HEK293 (cell line): ENCODE results near the gene TMUB1.
A peak's percentile ranks its signal among the peaks of the same experiment; 100 is the strongest.

Experiments
- CTCF ChIA-PET: fragments of 350-600 bp; formaldehyde crosslinking; extraction: SDS; loops from one replicate; lab custom pipeline; 2021; ENCODE audit warnings: antibody characterized with exemption; lab: Yijun Ruan, JAX
- POLR2A ChIA-PET: fragments of 300-600 bp; formaldehyde crosslinking; extraction: SDS; loops from one replicate; lab custom pipeline; 2020; ENCODE audit warnings: antibody characterized with exemption, inconsistent platforms; lab: Yijun Ruan, JAX
- H3K27ac ChIP-seq: fragments of 200-500 bp; sonication (Bioruptor generic); 2 replicates; pipeline ENCODE4 v1.5.1; 2014; ENCODE audit warnings: low read depth, low read length, control low read depth, inconsistent platforms; ENCODE audit errors: extremely low read depth
- H3K36me3 ChIP-seq, 2 experiments: fragments of 200-500 bp in 1 of 2; sonication (Bioruptor generic) in 1 of 2; 1 replicate in 1 of 2; 2 replicates in 1 of 2; pipeline ENCODE4 v1.5.1; 2014 to 2017; ENCODE audit warnings: inconsistent platforms in 2 of 2, low read length in 2 of 2; ENCODE audit not compliant: control insufficient read depth in 2 of 2, insufficient read depth in 1 of 2
- H3K4me1 ChIP-seq: fragments of 200-500 bp; sonication (Bioruptor generic); 2 replicates; pipeline ENCODE4 v1.5.1; 2014; ENCODE audit warnings: mild to moderate bottlenecking, low read length, inconsistent platforms; ENCODE audit not compliant: control insufficient read depth, insufficient read depth
- H3K4me3 ChIP-seq: 2 replicates; pipeline ENCODE4 v1.5.1; 2011; ENCODE audit warnings: low read depth, mild to moderate bottlenecking, control low read depth, low read length, moderate library complexity
- H3K9me3 ChIP-seq: fragments of 200-500 bp; sonication (Bioruptor generic); 2 replicates; pipeline ENCODE4 v1.5.1; 2014; ENCODE audit warnings: low read depth, low read length, inconsistent platforms; ENCODE audit not compliant: control insufficient read depth, insufficient read depth
- EGR2 ChIP-seq: fragments of 450-650 bp; formaldehyde crosslinking; IDR thresholded peaks from 2 replicates; pipeline ENCODE4 v1.5.1; 2016; ENCODE audit warnings: low read depth, missing biosample characterization, missing genetic modification characterization
- HIC1 ChIP-seq: fragments of 450-650 bp; formaldehyde crosslinking; IDR thresholded peaks from 2 replicates; pipeline ENCODE4 v1.5.1; 2016; ENCODE audit warnings: missing biosample characterization, missing genetic modification characterization
- KLF7 ChIP-seq: fragments of 450-650 bp; formaldehyde crosslinking; IDR thresholded peaks from 2 replicates; pipeline ENCODE4 v1.5.1; 2016; ENCODE audit warnings: missing biosample characterization, missing genetic modification characterization, borderline replicate concordance
- REST ChIP-seq: fragments of 450-650 bp; formaldehyde crosslinking; IDR thresholded peaks from 2 replicates; pipeline ENCODE4 v1.5.1; 2016; ENCODE audit warnings: missing biosample characterization, missing genetic modification characterization
- ZFHX2 ChIP-seq: fragments of 450-650 bp; formaldehyde crosslinking; conservative IDR thresholded peaks from 2 replicates; pipeline ENCODE4 v1.5.1; 2016; ENCODE audit warnings: missing biosample characterization, missing genetic modification characterization
- ZFP3 ChIP-seq: fragments of 450-650 bp; formaldehyde crosslinking; IDR thresholded peaks from 2 replicates; pipeline ENCODE4 v1.5.1; 2016; ENCODE audit warnings: low read depth, missing biosample characterization, missing genetic modification characterization
- ZNF132 ChIP-seq: fragments of 450-650 bp; formaldehyde crosslinking; IDR thresholded peaks from 2 replicates; pipeline ENCODE4 v1.5.1; 2017; ENCODE audit warnings: missing biosample characterization, missing genetic modification characterization, borderline replicate concordance
- ZNF37A ChIP-seq: fragments of 450-650 bp; IDR thresholded peaks from 2 replicates; pipeline ENCODE4 v1.5.1; 2018; ENCODE audit warnings: missing biosample characterization, missing genetic modification characterization
- ZNF549 ChIP-seq: fragments of 450-650 bp; IDR thresholded peaks from 2 replicates; pipeline ENCODE4 v1.5.1; 2018; ENCODE audit warnings: missing biosample characterization, missing genetic modification characterization, mild to moderate bottlenecking, inconsistent platforms, moderate library complexity
- ZNF701 ChIP-seq: fragments of 450-650 bp; formaldehyde crosslinking; IDR thresholded peaks from 2 replicates; pipeline ENCODE4 v1.5.1; 2016; ENCODE audit warnings: missing biosample characterization, missing genetic modification characterization
- ZNF747 ChIP-seq: fragments of 450-650 bp; formaldehyde crosslinking; IDR thresholded peaks from 2 replicates; pipeline ENCODE4 v1.5.1; 2016; ENCODE audit warnings: missing biosample characterization, missing genetic modification characterization
- ZNF76 ChIP-seq: fragments of 450-650 bp; formaldehyde crosslinking; IDR thresholded peaks from 2 replicates; pipeline ENCODE4; 2016; ENCODE audit warnings: low read depth, missing biosample characterization, missing genetic modification characterization, borderline replicate concordance
- ZNF830 ChIP-seq: fragments of 450-650 bp; IDR thresholded peaks from 2 replicates; pipeline ENCODE4 v1.5.0; 2018; ENCODE audit warnings: missing biosample characterization, missing genetic modification characterization, low read depth, mild to moderate bottlenecking, moderate library complexity
- ZNF843 ChIP-seq: fragments of 450-650 bp; formaldehyde crosslinking; IDR thresholded peaks from 2 replicates; pipeline ENCODE4 v1.5.1; 2016; ENCODE audit warnings: missing biosample characterization, missing genetic modification characterization
- ZSCAN16 ChIP-seq: fragments of 450-650 bp; formaldehyde crosslinking; IDR thresholded peaks from 2 replicates; pipeline ENCODE4 v1.5.1; 2016; ENCODE audit warnings: missing biosample characterization, missing genetic modification characterization
- TF ChIP-seq, protein P1 (sequence below): fragments of 450-650 bp; formaldehyde crosslinking; conservative IDR thresholded peaks from 2 replicates; pipeline ENCODE4 v1.5.1; 2016; ENCODE audit warnings: low read depth, missing biosample characterization, missing genetic modification characterization

The TMUB1 gene

DNA sequence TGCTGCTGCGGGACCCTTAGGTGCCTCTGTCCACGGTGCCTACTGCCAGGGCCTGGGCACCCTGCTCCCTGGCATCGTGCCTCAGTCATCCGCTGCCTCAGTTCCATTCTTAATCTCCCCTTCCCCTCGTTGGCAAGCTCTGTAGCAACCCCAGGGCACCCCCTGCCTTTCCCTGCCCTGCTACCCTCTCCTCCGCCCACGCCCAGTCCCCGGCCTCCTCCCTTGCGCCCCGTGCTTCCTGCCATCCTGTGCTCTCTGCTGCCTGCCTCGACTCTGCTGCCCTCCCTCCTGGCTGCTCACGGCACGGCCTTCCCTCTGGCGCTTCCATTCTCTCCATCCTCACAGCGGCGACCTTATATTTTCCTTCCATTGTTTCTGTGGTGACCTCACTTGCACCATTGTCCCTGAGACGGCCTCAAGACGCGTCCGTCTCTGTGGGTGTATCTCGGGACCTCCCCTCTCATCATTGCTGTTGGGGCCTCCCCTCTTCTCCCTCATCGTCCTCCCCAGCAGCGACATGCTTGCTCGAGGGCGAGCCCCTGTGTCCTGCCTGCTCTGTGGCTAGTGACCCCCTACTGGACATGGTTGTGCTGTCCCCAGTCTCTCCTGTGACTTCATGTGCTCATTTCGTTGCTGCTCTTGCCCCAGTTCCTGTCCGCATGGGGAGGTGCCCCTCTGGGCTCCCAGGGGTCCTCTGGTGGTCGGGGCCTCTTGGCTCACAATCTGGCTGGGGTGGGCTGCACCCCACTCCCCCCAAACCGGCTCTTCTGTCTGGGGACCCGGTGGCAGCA is 38.3 kb upstream of the TMUB1 start:
- TF ChIP-seq REST (tag by site-specific recombination) (peak; percentile 61), ZFP3 (tag by site-specific recombination) (no peak), ZSCAN16 (tag by site-specific recombination) (no peak), HIC1 (tag by site-specific recombination) (peak; percentile 17; the same call in 1 of the 2 replicates), KLF7 (tag by site-specific recombination) (no peak), ZNF37A (tag by site-specific recombination) (no peak), EGR2 (tag by site-specific recombination) (0 out of 2 replicates have a peak, but pooled peaks have one; percentile 21), ZNF76 (tag by site-specific recombination) (no peak), ZNF701 (tag by site-specific recombination) (no peak), ZNF132 (tag by site-specific recombination) (no peak), ZNF549 (tag by site-specific recombination) (no peak), ZNF843 (no peak), ZNF830 (no peak), ZNF747 (tag by site-specific recombination) (no peak), ZFHX2 (peak; percentile 39)
- TF ChIP-seq, protein P1, sequence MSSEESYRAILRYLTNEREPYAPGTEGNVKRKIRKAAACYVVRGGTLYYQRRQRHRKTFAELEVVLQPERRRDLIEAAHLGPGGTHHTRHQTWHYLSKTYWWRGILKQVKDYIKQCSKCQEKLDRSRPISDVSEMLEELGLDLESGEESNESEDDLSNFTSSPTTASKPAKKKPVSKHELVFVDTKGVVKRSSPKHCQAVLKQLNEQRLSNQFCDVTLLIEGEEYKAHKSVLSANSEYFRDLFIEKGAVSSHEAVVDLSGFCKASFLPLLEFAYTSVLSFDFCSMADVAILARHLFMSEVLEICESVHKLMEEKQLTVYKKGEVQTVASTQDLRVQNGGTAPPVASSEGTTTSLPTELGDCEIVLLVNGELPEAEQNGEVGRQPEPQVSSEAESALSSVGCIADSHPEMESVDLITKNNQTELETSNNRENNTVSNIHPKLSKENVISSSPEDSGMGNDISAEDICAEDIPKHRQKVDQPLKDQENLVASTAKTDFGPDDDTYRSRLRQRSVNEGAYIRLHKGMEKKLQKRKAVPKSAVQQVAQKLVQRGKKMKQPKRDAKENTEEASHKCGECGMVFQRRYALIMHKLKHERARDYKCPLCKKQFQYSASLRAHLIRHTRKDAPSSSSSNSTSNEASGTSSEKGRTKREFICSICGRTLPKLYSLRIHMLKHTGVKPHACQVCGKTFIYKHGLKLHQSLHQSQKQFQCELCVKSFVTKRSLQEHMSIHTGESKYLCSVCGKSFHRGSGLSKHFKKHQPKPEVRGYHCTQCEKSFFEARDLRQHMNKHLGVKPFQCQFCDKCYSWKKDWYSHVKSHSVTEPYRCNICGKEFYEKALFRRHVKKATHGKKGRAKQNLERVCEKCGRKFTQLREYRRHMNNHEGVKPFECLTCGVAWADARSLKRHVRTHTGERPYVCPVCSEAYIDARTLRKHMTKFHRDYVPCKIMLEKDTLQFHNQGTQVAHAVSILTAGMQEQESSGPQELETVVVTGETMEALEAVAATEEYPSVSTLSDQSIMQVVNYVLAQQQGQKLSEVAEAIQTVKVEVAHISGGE (tag by site-specific recombination), result no peak
- ChIA-PET CTCF (interaction anchor here (0.9 to 1.5 kb wide), 2 partner anchors 46 to 55 kb away, joined by 3 read pairs; partner anchors contain the start of gene GBX1), POLR2A (no interaction called here)
- Histone ChIP-seq H3K9me3 (no peaks in the 10 kb centered on the region), H3K4me1 (no peaks in the 10 kb centered on the region), H3K27ac (no peak overlapping the region), H3K36me3 (peaks cover 0 to 91% of the 10 kb centered on the region in 2 experiments; a peak in 1 of 3 replicates), H3K4me3 (no peak overlapping the region)
